ENCODE measurements around the gene MLANA.

Gene MLANA

DNA sequence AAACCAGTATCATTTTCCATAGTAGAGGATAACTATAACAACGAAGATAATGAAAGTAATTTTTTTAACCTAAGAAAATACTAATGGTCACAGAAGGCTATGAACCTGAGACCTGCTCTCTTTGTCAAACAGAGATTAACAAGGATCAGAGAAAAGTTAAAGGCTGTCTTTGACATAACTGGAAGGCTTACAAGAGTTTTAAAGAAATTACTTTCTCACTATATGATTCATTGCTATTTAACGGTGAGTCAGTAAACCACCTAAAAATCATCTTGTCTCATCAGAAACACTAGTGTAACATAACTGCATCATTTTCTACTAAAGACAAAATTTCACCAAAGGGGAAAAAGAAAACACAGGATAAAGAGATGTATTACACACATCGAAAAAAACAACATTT is 19.3 kb downstream of the MLANA start:
- Histone ChIP-seq H3K36me3 (ENCODE audit: insufficient read depth, low read length) (no peaks in the 10 kb centered on the region), H3K4me2 (ENCODE audit: low read length) (no peak overlapping the region), H3K4me3 (ENCODE audit: low read length) (no peak overlapping the region), H3K9ac (ENCODE audit: low read depth, low read length) (no peak overlapping the region), H3K4me1 (ENCODE audit: control insufficient read depth, insufficient read depth, low read length) (peaks cover 9% of the 10 kb centered on the region), H3K27me3 (ENCODE audit: control insufficient read depth, insufficient read depth, low read length) (no peaks in the 10 kb centered on the region), H3K9me3 (replicated peaks; ENCODE audit: low read length) (no peaks in the 10 kb centered on the region)

DNA sequence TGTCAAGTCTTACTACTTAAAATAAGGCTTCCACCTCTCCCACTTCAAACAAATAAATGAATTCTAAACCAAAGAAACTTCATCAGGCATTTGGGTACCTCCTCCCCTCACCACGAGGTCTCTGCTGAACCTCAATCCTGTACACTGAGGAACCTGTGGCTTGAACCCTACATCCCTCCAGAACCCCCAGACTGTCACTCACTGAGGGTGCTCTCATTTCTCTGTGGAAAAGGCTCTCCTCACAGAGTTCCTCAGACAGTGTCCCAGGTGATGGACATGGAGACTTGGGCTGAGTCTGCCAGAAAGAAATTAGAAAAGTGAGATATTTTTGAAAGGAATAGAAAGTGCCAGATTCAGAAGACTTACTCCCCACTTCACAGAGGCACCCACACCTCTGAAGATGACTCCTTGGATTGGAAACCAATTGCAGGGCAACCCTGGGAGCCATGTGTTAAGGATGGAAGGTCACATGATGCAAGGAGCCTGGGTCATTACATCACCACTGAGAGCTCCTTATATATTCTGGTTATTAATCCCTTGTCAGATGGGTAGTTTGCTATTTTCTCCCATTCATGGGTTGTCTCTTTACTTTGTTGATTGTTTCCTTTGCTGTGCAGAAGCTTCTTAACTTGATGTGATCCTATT is 19.8 kb downstream of the MLANA start:
- no peak overlapping the region for H3K4me3 ChIP-seq (ENCODE audit: low read length)
- no peak overlapping the region for H3K9ac ChIP-seq (ENCODE audit: low read depth, low read length)
- no peak overlapping the region for H3K4me2 ChIP-seq (ENCODE audit: low read length)
- no peaks in the 10 kb centered on the region for H3K27me3 ChIP-seq (ENCODE audit: control insufficient read depth, insufficient read depth, low read length)
- no peaks in the 10 kb centered on the region for H3K9me3 ChIP-seq (replicated peaks; ENCODE audit: low read length)
- peaks cover 9% of the 10 kb centered on the region for H3K4me1 ChIP-seq (ENCODE audit: control insufficient read depth, insufficient read depth, low read length)
- no peaks in the 10 kb centered on the region for H3K36me3 ChIP-seq (ENCODE audit: insufficient read depth, low read length)

DNA sequence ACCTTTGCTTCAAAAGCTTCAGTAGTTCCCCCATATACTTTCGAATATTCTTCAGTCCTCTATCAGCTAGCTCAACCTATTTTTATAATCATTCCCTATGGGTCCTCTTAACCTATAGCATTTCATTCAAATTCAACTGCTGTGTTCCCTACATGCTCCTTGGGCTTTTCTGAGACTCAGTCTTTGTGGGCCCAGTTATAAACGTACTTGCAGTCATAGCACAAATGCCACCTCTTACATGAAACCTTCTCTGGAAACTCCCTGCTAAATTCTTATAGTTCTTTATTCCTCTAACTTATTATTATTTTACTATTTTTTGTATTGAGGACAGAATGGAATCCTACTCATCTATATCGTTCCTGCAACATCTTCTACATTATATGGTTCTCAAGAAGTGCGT is 24.7 kb downstream of the MLANA start:
- no peak overlapping the region for H3K9ac ChIP-seq (ENCODE audit: low read depth, low read length)
- H3K27me3 ChIP-seq (ENCODE audit: control insufficient read depth, insufficient read depth, low read length): no peaks in the 10 kb centered on the region
- H3K4me2 ChIP-seq (ENCODE audit: low read length): no peak overlapping the region
- peaks cover 1% of the 10 kb centered on the region for H3K4me1 ChIP-seq (ENCODE audit: control insufficient read depth, insufficient read depth, low read length)
- H3K4me3 ChIP-seq (ENCODE audit: low read length): no peak overlapping the region
- no peaks in the 10 kb centered on the region for H3K9me3 ChIP-seq (replicated peaks; ENCODE audit: low read length)
- peaks cover 7% of the 10 kb centered on the region for H3K36me3 ChIP-seq (ENCODE audit: insufficient read depth, low read length)

DNA sequence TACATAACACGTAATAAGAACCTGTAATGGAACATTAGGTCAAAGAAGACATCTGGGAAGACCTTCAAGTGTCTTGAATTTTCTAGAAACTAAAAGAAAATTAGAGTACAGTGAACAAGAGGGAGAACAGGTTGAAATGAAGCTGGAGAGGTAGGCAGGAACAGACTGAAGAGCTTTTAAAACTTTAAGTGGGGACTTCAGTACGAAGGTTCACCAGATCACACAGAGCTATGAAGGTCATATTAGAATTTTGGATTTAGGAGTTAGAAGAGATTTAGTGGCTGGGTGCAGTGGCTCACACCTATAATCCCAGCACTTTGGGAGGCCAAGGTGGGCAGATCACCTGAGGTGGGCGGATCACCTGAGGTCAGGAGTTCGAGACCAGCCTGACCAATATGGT is 26.6 kb downstream of the MLANA start:
- Histone ChIP-seq H3K4me1 (ENCODE audit: control insufficient read depth, insufficient read depth, low read length) (no peaks in the 10 kb centered on the region), H3K27me3 (ENCODE audit: control insufficient read depth, insufficient read depth, low read length) (no peaks in the 10 kb centered on the region), H3K9ac (ENCODE audit: low read depth, low read length) (no peak overlapping the region), H3K36me3 (ENCODE audit: insufficient read depth, low read length) (peaks cover 25% of the 10 kb centered on the region), H3K4me2 (ENCODE audit: low read length) (no peak overlapping the region), H3K9me3 (replicated peaks; ENCODE audit: low read length) (no peaks in the 10 kb centered on the region), H3K4me3 (ENCODE audit: low read length) (no peak overlapping the region)

DNA sequence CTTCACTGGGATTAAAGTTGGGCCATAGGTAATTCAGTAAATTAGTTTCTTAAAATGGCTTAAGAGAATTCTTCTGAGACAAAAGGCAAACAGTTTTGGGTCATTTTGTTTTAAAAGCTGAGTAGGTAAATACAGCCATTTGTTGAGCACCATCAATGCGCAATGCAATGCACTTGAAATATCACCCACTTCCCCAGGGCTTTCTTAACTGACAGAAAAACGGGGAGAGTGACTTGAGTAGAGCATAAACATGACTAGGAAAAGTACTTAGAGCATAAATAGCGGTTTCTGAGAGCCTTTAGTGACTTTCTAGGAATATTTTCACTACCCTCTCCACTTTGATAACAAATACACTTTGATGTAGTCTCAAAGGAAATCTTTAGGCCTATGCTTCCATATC is 27.2 kb downstream of the MLANA start:
- no peak overlapping the region for H3K9ac ChIP-seq (ENCODE audit: low read depth, low read length)
- H3K4me3 ChIP-seq (ENCODE audit: low read length): no peak overlapping the region
- no peaks in the 10 kb centered on the region for H3K27me3 ChIP-seq (ENCODE audit: control insufficient read depth, insufficient read depth, low read length)
- no peak overlapping the region for H3K4me2 ChIP-seq (ENCODE audit: low read length)
- peaks cover 30% of the 10 kb centered on the region for H3K36me3 ChIP-seq (ENCODE audit: insufficient read depth, low read length)
- no peaks in the 10 kb centered on the region for H3K9me3 ChIP-seq (replicated peaks; ENCODE audit: low read length)
- H3K4me1 ChIP-seq (ENCODE audit: control insufficient read depth, insufficient read depth, low read length): no peaks in the 10 kb centered on the region

DNA sequence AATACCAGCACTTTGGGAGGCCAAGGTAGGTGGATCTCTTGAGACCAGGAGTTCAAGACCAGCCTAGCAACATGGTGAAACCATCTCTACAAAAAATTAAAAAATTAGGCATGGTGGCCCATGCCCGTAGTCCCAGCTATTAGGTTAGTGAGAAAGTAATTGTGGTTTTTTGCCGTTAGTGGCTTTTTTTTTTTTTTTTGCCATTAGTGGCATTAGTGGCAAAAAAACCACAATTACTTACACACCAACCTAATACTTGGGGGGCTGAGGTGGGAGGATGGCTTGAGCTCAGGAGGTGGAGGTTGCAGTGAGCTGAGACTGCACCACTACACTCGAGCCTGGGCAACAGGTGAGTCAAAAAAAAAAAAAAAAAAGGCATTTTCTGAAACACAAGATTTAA is 27.8 kb downstream of the MLANA start:
- Histone ChIP-seq H3K36me3 (ENCODE audit: insufficient read depth, low read length) (peaks cover 35% of the 10 kb centered on the region), H3K9me3 (replicated peaks; ENCODE audit: low read length) (no peaks in the 10 kb centered on the region), H3K4me1 (ENCODE audit: control insufficient read depth, insufficient read depth, low read length) (no peaks in the 10 kb centered on the region), H3K9ac (ENCODE audit: low read depth, low read length) (no peak overlapping the region), H3K4me3 (ENCODE audit: low read length) (no peak overlapping the region), H3K27me3 (ENCODE audit: control insufficient read depth, insufficient read depth, low read length) (no peaks in the 10 kb centered on the region), H3K4me2 (ENCODE audit: low read length) (no peak overlapping the region)

DNA sequence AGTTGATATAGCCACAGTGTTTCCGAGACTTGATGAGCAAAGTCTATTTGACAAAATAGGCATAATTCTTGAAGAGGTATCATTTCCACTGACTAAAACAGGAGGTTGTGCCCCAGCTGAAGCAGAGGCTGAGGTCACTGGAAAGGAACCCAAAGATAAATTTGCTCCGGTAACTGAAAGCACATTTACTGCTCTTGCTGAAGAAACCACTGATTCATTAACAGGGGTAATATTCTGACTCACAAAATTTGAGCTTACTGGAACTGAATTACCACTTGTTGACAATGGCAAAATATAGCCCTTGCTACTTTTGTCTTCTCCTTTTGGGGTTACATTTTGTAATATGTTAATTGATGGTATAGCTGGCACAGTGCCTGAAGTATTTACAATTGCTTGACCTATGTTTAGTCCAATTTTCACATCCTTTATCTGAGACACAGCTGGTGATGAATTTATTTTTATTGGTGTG is 30.2 kb downstream of the MLANA start:
- no peak overlapping the region for H3K9ac ChIP-seq (ENCODE audit: low read depth, low read length)
- H3K4me2 ChIP-seq (ENCODE audit: low read length): no peak overlapping the region
- H3K4me1 ChIP-seq (ENCODE audit: control insufficient read depth, insufficient read depth, low read length): no peaks in the 10 kb centered on the region
- peaks cover 42% of the 10 kb centered on the region for H3K36me3 ChIP-seq (ENCODE audit: insufficient read depth, low read length)
- no peak overlapping the region for H3K4me3 ChIP-seq (ENCODE audit: low read length)
- no peaks in the 10 kb centered on the region for H3K27me3 ChIP-seq (ENCODE audit: control insufficient read depth, insufficient read depth, low read length)
- H3K9me3 ChIP-seq (replicated peaks; ENCODE audit: low read length): no peaks in the 10 kb centered on the region

DNA sequence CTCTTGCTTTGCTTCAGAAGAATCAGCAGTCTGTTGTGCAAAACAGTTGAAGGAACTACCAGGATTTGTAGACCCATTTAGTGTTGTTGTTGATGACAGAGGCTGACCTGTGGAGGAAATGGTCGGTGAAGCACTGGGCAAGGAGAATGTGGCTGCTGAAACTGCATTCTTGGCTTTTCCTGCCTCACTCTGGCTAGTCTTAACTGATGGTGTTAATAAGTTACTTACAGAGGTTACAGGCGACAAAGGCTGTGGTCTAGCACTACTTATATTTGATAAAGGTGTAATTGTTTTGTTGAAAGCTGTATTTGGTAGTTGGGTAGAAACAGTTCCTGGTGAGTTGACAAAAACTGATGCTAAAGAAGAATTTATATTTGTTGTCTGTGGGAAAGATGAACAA is 31.5 kb downstream of the MLANA start:
- H3K4me2 ChIP-seq (ENCODE audit: low read length): no peak overlapping the region
- H3K4me1 ChIP-seq (ENCODE audit: control insufficient read depth, insufficient read depth, low read length): no peaks in the 10 kb centered on the region
- H3K9ac ChIP-seq (ENCODE audit: low read depth, low read length): no peak overlapping the region
- no peak overlapping the region for H3K4me3 ChIP-seq (ENCODE audit: low read length)
- no peaks in the 10 kb centered on the region for H3K27me3 ChIP-seq (ENCODE audit: control insufficient read depth, insufficient read depth, low read length)
- H3K9me3 ChIP-seq (replicated peaks; ENCODE audit: low read length): no peaks in the 10 kb centered on the region
- peaks cover 44% of the 10 kb centered on the region for H3K36me3 ChIP-seq (ENCODE audit: insufficient read depth, low read length)

DNA sequence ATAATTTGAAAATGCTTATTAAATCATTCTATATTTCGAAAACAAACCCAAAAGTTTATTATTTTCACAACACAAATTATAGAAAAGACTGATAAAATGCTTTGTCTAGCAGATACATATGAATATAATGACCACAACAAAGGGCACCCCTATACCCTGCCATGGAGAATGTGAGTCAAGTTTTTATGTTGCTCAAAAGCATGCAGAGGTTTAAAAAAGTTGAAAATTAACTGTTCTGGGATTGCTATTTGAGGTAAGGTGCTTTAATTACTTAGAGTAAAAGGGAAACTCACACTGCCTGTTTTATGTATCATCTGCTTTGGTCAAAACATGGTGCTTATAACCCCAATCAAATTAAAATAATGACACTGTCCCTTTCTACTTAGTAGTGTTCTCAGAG is 41.0 kb downstream of the MLANA start:
- Histone ChIP-seq H3K36me3 (ENCODE audit: insufficient read depth, low read length) (peaks cover 9% of the 10 kb centered on the region), H3K9me3 (replicated peaks; ENCODE audit: low read length) (no peaks in the 10 kb centered on the region), H3K27me3 (ENCODE audit: control insufficient read depth, insufficient read depth, low read length) (no peaks in the 10 kb centered on the region), H3K9ac (ENCODE audit: low read depth, low read length) (no peak overlapping the region), H3K4me3 (ENCODE audit: low read length) (no peak overlapping the region), H3K4me1 (ENCODE audit: control insufficient read depth, insufficient read depth, low read length) (no peaks in the 10 kb centered on the region), H3K4me2 (ENCODE audit: low read length) (no peak overlapping the region)

DNA sequence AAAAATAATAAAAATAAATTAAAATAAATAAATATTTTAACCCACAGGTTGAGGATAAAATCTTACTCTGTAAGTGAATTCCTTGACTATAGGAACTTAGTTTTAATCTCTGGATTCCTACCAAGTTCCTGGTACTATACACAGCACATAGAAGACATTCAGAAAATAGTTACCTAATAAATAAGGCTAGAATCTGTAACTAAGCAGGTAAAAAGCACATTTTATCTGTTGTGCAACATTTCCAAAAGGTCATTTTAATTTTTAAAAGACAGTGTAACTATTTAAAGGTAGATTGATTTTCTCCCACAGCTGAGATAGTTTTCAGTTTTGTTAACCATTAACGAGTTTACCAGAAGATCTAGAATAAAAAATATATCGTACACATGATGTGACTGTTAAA is 47.8 kb downstream of the MLANA start:
- Histone ChIP-seq H3K4me3 (ENCODE audit: low read length) (no peak overlapping the region), H3K4me1 (ENCODE audit: control insufficient read depth, insufficient read depth, low read length) (no peaks in the 10 kb centered on the region), H3K27me3 (ENCODE audit: control insufficient read depth, insufficient read depth, low read length) (no peaks in the 10 kb centered on the region), H3K9ac (ENCODE audit: low read depth, low read length) (no peak overlapping the region), H3K9me3 (replicated peaks; ENCODE audit: low read length) (no peaks in the 10 kb centered on the region), H3K36me3 (ENCODE audit: insufficient read depth, low read length) (peaks cover 3% of the 10 kb centered on the region), H3K4me2 (ENCODE audit: low read length) (no peak overlapping the region)

DNA sequence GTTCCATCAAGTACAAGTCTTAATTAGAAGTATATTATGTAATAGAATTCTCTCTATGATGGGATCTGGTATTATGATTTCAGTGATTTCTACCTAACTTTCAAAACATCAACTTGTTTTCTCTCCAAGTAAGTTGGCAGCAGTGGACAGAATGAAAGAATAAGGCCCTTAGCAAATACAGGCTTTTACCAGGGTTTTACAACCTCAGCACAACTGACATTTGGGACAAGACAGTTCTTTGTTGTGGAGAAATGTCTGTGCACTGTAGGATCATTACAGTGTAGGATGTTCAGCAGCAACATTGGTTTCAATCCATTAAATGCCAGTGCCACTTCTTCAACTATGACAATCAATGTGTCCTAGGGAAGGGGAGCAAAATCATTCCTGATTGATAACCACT is 48.8 kb downstream of the MLANA start:
- no peaks in the 10 kb centered on the region for H3K4me1 ChIP-seq (ENCODE audit: control insufficient read depth, insufficient read depth, low read length)
- H3K4me3 ChIP-seq (ENCODE audit: low read length): no peak overlapping the region
- H3K9ac ChIP-seq (ENCODE audit: low read depth, low read length): no peak overlapping the region
- no peak overlapping the region for H3K4me2 ChIP-seq (ENCODE audit: low read length)
- no peaks in the 10 kb centered on the region for H3K36me3 ChIP-seq (ENCODE audit: insufficient read depth, low read length)
- H3K27me3 ChIP-seq (ENCODE audit: control insufficient read depth, insufficient read depth, low read length): no peaks in the 10 kb centered on the region
- H3K9me3 ChIP-seq (replicated peaks; ENCODE audit: low read length): no peaks in the 10 kb centered on the region

DNA sequence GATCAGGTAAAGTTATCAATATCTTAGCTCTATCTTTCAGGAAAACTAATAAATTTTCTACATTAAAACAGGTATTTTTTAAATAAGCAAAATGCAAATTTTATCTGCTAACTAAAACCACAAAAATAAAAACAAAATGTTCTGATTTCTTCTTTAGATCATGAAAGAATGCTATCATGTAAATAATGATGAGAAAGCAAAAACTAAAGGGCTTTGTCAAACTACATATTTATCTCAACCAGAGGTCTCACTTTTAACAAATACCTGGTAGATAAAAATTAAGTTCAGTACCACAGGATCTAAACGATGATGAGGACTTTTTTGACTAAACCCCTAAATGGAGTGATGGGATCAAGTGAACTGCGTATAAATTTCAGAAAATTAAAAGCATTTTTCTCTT is 50.5 kb downstream of the MLANA start:
- H3K4me3 ChIP-seq (ENCODE audit: low read length): no peak overlapping the region
- H3K27me3 ChIP-seq (ENCODE audit: control insufficient read depth, insufficient read depth, low read length): no peaks in the 10 kb centered on the region
- no peaks in the 10 kb centered on the region for H3K4me1 ChIP-seq (ENCODE audit: control insufficient read depth, insufficient read depth, low read length)
- no peak overlapping the region for H3K9ac ChIP-seq (ENCODE audit: low read depth, low read length)
- no peak overlapping the region for H3K4me2 ChIP-seq (ENCODE audit: low read length)
- no peaks in the 10 kb centered on the region for H3K36me3 ChIP-seq (ENCODE audit: insufficient read depth, low read length)
- H3K9me3 ChIP-seq (replicated peaks; ENCODE audit: low read length): no peaks in the 10 kb centered on the region

Data from skeletal muscle satellite cell (primary cell).